ENCODE measurements around the gene TEX44.

TEX44 gene

DNA sequence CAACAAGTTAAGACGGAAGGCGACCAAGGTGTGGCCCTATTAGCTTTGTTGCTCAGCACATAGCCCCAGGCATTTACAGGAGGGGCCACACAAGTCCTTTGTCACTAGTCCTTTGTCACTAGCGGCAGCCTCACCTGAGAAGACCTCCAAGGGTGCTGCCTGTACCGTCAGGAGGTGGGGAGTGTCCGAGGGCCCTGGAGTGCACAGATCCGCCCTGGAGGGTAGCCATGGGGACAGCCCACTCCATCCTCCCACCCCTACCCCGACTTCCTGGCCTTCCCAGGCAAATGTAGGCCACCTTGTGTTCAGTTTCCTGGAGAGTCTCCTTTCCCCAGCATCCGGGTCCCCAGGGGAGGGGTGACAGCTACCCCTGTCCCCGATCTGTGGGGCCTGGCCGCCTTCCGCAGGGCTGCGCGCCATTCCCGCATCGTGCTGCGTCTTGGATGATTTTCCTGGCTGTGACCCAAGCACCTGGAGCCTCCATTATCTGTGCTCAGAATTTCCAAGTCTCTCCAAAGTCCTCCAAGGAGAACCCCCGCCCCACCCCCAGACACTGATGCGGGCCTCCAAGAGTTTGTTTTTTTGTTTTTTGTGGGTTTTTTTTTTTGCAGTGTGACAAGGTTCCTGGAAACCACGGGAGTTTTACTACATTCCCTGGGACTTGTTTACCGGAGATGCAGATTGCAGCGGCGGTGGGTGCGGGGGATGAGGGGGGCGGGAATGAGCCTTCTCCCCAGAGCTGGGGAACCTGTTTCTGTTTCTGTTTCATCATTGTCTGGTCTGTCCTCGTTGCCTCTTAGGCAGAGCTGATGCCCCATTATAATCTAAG lies 28.6 kb downstream of the TEX44 start:
- no peaks in the 10 kb centered on the region for H3K36me3 ChIP-seq (ENCODE audit: insufficient read depth, low read length)

DNA sequence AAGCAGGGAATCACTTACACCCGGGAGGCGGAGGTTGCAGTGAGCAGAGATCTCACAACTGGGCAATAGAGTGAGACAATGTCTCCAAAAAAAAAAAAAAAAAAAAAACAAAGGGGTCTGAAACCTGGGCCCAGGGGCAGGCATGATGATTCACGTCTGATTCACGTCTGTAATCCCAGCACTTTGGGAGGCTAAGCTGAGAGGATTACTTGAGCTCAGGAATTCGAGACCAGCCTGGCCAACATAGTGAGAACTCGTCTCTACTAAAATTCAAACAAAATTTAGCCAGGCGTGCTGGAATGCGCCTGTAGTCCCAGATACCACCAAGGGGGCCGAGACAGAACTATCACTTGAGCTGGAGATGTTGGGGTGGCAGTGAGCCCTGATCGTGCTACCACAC lies 30.3 kb downstream of the TEX44 start:
- H3K9me3 ChIP-seq (replicated peaks; ENCODE audit: low read length): no peaks in the 10 kb centered on the region
- H3K36me3 ChIP-seq (ENCODE audit: insufficient read depth, low read length): no peaks in the 10 kb centered on the region
- H3K4me1 ChIP-seq (ENCODE audit: control insufficient read depth, insufficient read depth, low read length): peaks cover 6% of the 10 kb centered on the region
- peaks cover 16% of the 10 kb centered on the region for H3K27me3 ChIP-seq (ENCODE audit: control insufficient read depth, insufficient read depth, low read length)
- H3K4me3 ChIP-seq (ENCODE audit: low read length): no peak overlapping the region
- no peak overlapping the region for H3K4me2 ChIP-seq (ENCODE audit: low read length)
- no peak overlapping the region for H3K9ac ChIP-seq (ENCODE audit: low read depth, low read length)

More for the DNA sequence above, 28.6 kb downstream of the TEX44 start:
- no peaks in the 10 kb centered on the region for H3K4me1 ChIP-seq (ENCODE audit: control insufficient read depth, insufficient read depth, low read length)
- no peak overlapping the region for H3K9ac ChIP-seq (ENCODE audit: low read depth, low read length)
- H3K4me3 ChIP-seq (ENCODE audit: low read length): no peak overlapping the region
- peaks cover 16% of the 10 kb centered on the region for H3K27me3 ChIP-seq (ENCODE audit: control insufficient read depth, insufficient read depth, low read length)
- no peaks in the 10 kb centered on the region for H3K9me3 ChIP-seq (replicated peaks; ENCODE audit: low read length)
- H3K4me2 ChIP-seq (ENCODE audit: low read length): no peak overlapping the region

DNA sequence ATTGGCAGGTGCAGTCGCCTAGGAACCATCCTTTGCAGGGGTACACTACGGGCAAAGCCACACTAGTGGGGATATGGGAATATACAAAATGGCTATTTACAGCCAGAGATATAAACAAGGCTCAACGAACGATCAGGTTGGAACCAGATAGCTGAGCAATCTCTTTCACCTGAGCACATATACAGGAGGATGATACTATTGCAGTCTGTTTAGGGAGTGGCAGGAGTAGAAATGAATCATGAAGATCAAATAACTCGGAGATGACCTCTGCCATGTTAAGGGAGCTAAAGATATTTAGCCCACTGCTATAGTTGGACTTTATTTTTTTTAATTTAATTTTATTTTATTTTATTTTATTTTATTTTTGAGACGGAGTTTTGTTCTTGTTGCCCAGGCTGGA lies 33.8 kb downstream of the TEX44 start:
- Histone ChIP-seq H3K9me3 (replicated peaks; ENCODE audit: low read length) (no peaks in the 10 kb centered on the region), H3K36me3 (ENCODE audit: insufficient read depth, low read length) (no peaks in the 10 kb centered on the region), H3K4me3 (ENCODE audit: low read length) (no peak overlapping the region), H3K4me2 (ENCODE audit: low read length) (no peak overlapping the region), H3K9ac (ENCODE audit: low read depth, low read length) (no peak overlapping the region), H3K4me1 (ENCODE audit: control insufficient read depth, insufficient read depth, low read length) (peaks cover 6% of the 10 kb centered on the region), H3K27me3 (ENCODE audit: control insufficient read depth, insufficient read depth, low read length) (peaks cover 5% of the 10 kb centered on the region)

DNA sequence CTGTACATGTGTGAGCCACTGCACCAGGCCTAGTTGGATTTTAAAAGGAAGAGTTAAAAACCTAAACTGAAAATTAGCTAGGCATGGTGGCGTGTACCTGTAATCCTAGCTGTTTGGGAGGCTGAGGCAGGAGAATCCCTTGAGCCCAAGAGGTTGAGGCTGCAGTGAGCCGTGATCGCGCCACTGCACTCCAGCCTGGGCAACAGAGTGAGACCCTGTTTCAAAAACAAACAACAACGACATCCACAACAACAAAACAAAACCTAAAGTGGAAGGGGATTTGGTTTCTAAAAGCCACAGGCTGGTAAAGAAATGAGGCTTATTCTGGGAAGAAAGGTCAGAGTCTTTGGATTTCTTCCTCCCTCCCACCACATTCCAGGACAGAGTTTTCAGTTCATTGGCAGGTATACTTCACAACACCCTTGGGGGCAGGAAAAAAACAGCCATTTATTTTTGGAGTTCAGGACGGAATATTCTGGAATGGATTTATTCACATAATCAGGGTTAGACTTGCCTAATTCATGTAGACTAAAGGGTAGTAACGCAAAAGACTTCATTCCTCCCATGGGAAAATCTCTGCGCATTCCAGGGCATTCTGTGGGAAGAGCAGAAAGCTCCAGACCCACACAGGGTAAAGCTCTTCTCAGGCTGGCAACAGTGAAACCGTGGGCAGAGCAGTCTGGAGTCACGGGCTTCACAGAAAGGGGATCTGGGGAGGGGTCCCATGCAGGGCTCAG lies 34.9 kb downstream of the TEX44 start:
- H3K4me3 ChIP-seq (ENCODE audit: low read length): peak overlapping the region; percentile 35
- H3K4me2 ChIP-seq (ENCODE audit: low read length): peak overlapping the region; percentile 68
- H3K9me3 ChIP-seq (replicated peaks; ENCODE audit: low read length): no peaks in the 10 kb centered on the region
- peak overlapping the region; percentile 57 for H3K9ac ChIP-seq (ENCODE audit: low read depth, low read length)
- no peaks in the 10 kb centered on the region for H3K36me3 ChIP-seq (ENCODE audit: insufficient read depth, low read length)
- peaks cover 5% of the 10 kb centered on the region for H3K27me3 ChIP-seq (ENCODE audit: control insufficient read depth, insufficient read depth, low read length)
- peaks cover 6% of the 10 kb centered on the region for H3K4me1 ChIP-seq (ENCODE audit: control insufficient read depth, insufficient read depth, low read length)

DNA sequence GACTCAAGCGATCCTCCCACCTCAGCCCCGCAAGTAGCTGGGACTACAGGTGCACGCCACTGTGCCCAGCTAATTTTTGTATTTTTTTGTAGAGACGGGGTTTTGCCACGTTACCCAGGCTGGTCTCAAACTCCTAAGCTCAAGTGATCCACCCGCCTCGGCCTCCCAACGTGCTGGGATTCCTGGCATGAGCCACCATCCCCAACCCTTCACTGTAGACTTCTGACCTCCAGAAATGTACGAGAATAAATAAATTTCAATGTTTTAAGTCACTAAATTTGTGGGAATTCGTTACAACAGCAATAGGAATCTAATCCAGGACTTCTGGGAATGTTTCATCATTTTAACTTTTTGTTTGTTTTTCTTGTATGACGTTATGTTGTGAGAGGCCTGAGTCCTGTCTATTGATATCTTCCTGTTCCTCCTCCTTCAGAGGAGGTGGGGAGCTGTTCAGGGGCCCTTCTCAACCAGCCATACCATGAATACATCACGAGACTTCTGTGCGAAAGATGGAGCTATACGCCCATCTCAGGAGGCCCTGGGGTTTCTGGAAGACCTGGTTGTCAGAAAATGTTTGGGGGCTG lies 40.0 kb downstream of the TEX44 start:
- Histone ChIP-seq H3K27me3 (ENCODE audit: control insufficient read depth, insufficient read depth, low read length) (no peaks in the 10 kb centered on the region), H3K36me3 (ENCODE audit: insufficient read depth, low read length) (no peaks in the 10 kb centered on the region), H3K9ac (ENCODE audit: low read depth, low read length) (no peak overlapping the region), H3K4me1 (ENCODE audit: control insufficient read depth, insufficient read depth, low read length) (peaks cover 11% of the 10 kb centered on the region), H3K4me2 (ENCODE audit: low read length) (no peak overlapping the region), H3K4me3 (ENCODE audit: low read length) (no peak overlapping the region), H3K9me3 (replicated peaks; ENCODE audit: low read length) (no peaks in the 10 kb centered on the region)

DNA sequence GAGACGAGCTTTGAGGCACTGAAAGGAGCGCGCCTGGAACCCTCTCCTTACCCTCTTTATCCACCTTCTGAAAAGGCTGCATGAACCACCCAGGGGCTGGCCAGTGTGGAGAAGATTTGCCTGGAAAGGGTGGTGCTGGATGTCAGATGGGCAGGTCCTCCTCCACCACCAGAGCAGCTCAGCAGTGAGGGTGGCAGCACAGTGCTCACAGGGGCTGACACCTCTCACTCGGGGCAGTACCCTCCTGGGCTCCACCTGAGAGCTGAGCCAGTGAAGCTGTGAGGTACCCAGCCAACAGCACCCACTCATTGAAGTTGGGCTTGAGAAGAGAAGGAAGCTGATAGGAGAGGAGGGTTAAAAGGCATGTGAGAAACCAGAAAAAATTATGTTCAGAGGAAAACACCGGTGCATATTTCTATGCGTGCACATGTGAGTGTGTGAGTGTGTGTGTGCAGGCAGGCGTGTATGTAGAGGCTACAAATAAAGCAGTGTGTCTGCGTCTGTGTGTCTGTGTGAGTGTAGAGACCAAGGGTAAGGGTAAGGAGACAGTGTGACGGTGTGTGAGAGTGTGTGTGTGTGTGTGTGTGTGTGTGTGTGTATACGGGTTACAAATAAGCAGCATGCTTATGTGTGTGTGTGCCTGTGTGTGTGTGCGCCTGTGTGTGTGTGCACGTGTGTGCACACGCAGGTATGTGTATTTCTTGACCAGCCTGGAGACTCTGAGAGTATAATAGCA lies 40.7 kb downstream of the TEX44 start:
- H3K36me3 ChIP-seq (ENCODE audit: insufficient read depth, low read length): no peaks in the 10 kb centered on the region
- no peak overlapping the region for H3K9ac ChIP-seq (ENCODE audit: low read depth, low read length)
- H3K4me1 ChIP-seq (ENCODE audit: control insufficient read depth, insufficient read depth, low read length): peaks cover 7% of the 10 kb centered on the region
- H3K9me3 ChIP-seq (replicated peaks; ENCODE audit: low read length): no peaks in the 10 kb centered on the region
- H3K27me3 ChIP-seq (ENCODE audit: control insufficient read depth, insufficient read depth, low read length): no peaks in the 10 kb centered on the region
- no peak overlapping the region for H3K4me2 ChIP-seq (ENCODE audit: low read length)
- H3K4me3 ChIP-seq (ENCODE audit: low read length): no peak overlapping the region

DNA sequence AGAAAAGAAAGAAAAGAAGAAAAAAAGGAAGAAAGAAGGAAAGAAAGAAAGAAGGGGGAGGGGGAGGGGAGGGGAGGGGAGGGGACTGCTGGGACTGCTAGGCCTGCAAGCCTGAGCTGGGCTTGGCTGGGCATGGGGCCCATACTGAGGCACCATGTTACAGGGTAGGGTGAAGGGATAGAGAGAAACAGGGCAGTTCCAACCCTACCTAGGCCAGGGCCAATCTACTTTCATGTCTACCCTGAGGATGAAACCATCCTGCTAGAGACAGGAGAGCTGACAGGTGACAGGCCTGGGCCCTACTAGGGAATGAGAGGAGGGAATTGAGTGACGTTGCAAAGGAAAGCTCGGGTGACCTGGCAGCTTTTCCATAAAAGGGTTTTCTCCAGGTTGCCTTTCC lies 41.7 kb downstream of the TEX44 start:
- Histone ChIP-seq H3K4me1 (ENCODE audit: control insufficient read depth, insufficient read depth, low read length) (peaks cover 7% of the 10 kb centered on the region), H3K4me2 (ENCODE audit: low read length) (no peak overlapping the region), H3K36me3 (ENCODE audit: insufficient read depth, low read length) (no peaks in the 10 kb centered on the region), H3K9me3 (replicated peaks; ENCODE audit: low read length) (no peaks in the 10 kb centered on the region), H3K9ac (ENCODE audit: low read depth, low read length) (no peak overlapping the region), H3K4me3 (ENCODE audit: low read length) (no peak overlapping the region), H3K27me3 (ENCODE audit: control insufficient read depth, insufficient read depth, low read length) (no peaks in the 10 kb centered on the region)

DNA sequence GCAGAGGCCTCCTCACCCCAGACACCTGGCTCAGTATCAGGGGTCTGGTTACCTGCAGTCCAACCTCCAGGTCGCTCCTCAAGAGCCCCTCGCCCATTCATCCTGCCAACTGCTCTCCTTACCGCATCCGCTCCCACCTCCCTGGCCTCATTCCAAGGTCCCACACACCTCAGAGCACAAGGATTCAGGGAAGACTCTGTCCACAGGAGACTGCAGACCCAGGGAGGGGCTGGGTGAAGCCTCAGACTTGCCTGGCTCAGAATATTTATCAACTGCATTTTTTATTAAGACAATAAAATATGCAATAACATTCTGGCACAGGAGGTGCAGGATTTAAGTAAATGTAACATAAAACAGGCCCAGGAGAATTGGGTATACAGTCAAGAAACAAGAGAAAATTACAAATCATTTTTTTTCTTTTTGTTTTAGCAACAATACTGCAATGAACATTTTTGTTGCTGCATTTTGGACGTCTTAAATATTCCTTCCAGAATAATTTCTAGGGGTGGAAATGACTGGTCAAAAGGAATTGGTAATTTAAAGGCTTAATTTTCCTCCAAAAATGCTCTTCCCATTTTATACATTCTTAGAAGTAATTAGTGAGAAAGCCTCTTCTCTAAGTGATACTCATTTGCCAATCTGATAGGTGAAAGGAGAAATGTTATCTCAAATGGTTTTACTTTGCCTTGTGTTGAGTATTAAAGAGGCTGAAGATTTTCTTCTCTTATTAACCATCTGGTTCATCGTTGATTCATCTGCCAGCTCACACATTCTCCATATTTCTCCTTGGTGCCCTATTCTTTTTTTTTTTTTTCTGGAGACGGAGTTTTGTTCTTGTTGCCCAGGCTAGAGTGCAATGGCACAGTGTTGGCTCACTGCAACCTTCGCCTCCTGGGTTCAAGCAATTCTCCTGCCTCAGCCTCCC lies 42.5 kb downstream of the TEX44 start:
- Histone ChIP-seq H3K9ac (ENCODE audit: low read depth, low read length) (no peak overlapping the region), H3K9me3 (replicated peaks; ENCODE audit: low read length) (no peaks in the 10 kb centered on the region), H3K4me2 (ENCODE audit: low read length) (no peak overlapping the region), H3K27me3 (ENCODE audit: control insufficient read depth, insufficient read depth, low read length) (no peaks in the 10 kb centered on the region), H3K4me1 (ENCODE audit: control insufficient read depth, insufficient read depth, low read length) (peaks cover 7% of the 10 kb centered on the region), H3K36me3 (ENCODE audit: insufficient read depth, low read length) (no peaks in the 10 kb centered on the region), H3K4me3 (ENCODE audit: low read length) (no peak overlapping the region)

DNA sequence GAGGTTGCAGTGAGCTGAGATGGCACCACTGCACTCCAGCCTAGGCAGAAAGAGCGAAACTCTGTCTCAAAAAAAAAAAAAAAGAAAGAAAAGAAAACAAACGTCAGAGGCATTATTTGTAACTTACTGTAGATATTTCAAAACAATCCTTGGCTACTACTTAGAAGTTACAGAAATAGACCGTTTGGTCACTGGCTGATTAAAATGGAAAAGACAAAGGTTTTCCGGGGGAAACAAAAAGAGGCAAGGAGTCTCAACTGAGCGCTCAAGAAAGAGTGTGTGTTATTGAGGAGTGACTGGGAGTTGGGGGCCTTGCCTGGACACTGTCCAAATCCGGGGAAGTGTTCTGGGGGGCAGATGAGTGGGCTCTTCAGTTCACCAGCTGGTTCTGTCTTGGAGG lies 47.6 kb downstream of the TEX44 start:
- Histone ChIP-seq H3K4me1 (ENCODE audit: control insufficient read depth, insufficient read depth, low read length) (peaks cover 25% of the 10 kb centered on the region), H3K27me3 (ENCODE audit: control insufficient read depth, insufficient read depth, low read length) (no peaks in the 10 kb centered on the region), H3K4me3 (ENCODE audit: low read length) (no peak overlapping the region), H3K9ac (ENCODE audit: low read depth, low read length) (no peak overlapping the region), H3K4me2 (ENCODE audit: low read length) (no peak overlapping the region), H3K36me3 (ENCODE audit: insufficient read depth, low read length) (no peaks in the 10 kb centered on the region), H3K9me3 (replicated peaks; ENCODE audit: low read length) (no peaks in the 10 kb centered on the region)

DNA sequence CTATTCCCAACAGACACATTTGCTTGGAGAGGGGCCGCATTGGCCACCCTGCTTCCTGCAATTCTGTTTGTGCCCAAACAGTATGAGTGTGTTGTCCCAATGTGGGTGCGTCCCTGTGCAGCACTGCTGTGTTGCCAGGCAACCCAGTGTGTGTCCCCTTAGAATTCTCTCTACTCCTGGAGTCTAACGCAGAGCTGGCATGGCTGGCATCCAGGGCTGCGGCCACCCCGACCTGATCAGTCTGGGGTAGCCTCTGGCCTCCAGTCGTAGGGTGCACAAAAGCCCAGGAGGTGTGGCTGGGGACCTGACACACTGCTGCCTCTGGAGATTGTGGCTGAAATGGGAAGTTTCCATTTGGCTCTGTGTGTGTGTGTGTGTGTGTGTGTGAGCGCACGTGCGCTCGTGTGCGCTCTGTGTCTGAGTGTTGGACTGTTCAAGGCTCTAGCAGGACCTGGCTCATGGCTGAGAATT lies 48.0 kb downstream of the TEX44 start:
- Histone ChIP-seq H3K9me3 (replicated peaks; ENCODE audit: low read length) (no peaks in the 10 kb centered on the region), H3K4me1 (ENCODE audit: control insufficient read depth, insufficient read depth, low read length) (peaks cover 23% of the 10 kb centered on the region), H3K9ac (ENCODE audit: low read depth, low read length) (no peak overlapping the region), H3K36me3 (ENCODE audit: insufficient read depth, low read length) (no peaks in the 10 kb centered on the region), H3K4me2 (ENCODE audit: low read length) (no peak overlapping the region), H3K27me3 (ENCODE audit: control insufficient read depth, insufficient read depth, low read length) (no peaks in the 10 kb centered on the region), H3K4me3 (ENCODE audit: low read length) (no peak overlapping the region)

All from skeletal muscle satellite cell (primary cell).